Sigmoid colon (tissue), 7 donors: ENCODE data around the gene CLIP4. TPM values are rescaled to one million over a fixed set of nuclear protein-coding genes. Genes with fewer than 3 reads are reported as not detected.
"Not testable (repeated sequence)": the region's sequence is repeated elsewhere in the genome, so short reads cannot be mapped to it uniquely, and the experiment has no call there.

Experiments used
- DNase-seq: peaks from one replicate; pipeline ENCODE4 v3.0.0-alpha.2; 2019
- H3K27ac ChIP-seq, 4 donors: fragments of 200-600 bp; sonication (generic); one replicate each; pipeline ENCODE4 v1.5.1; 2016 to 2019; ENCODE audit warnings: mild to moderate bottlenecking in 1 of 4
- H3K27me3 ChIP-seq, 3 donors: fragments of 200-600 bp; sonication (generic); one replicate each; pipeline ENCODE4 v1.5.1; 2019; ENCODE audit warnings: mild to moderate bottlenecking in 1 of 3
- H3K36me3 ChIP-seq, 4 donors: fragments of 200-600 bp; sonication (generic); one replicate each; pipeline ENCODE4 v1.5.1; 2016 to 2019
- H3K4me1 ChIP-seq, 4 donors: fragments of 200-600 bp; sonication (generic); one replicate each; pipeline ENCODE4 v1.5.1; 2017 to 2019
- H3K4me3 ChIP-seq, 4 donors: fragments of 200-600 bp; sonication (generic); one replicate each; pipeline ENCODE4 v1.5.1; 2017 to 2019; ENCODE audit warnings: mild to moderate bottlenecking in 2 of 4, moderate library complexity in 1 of 4
- H3K9me3 ChIP-seq, 4 donors: fragments of 200-600 bp in 3 of 4; sonication (generic) in 3 of 4; one replicate each; pipeline versions ENCODE4 v1.5.1 to v1.6.1; 2013 to 2019
- EP300 ChIP-seq, 4 donors: sonication (generic); formaldehyde crosslinking; IDR thresholded peaks; one replicate each; pipeline ENCODE4 v1.6.1; 2017; ENCODE audit warnings: antibody characterized with exemption in 4 of 4
- POLR2A ChIP-seq, 2 donors: fragments of 450-650 bp; IDR thresholded peaks; one replicate each; pipeline ENCODE4 v1.6.1; 2016; ENCODE audit warnings: antibody characterized with exemption in 2 of 2, mild to moderate bottlenecking in 2 of 2, moderate library complexity in 2 of 2
- POLR2AphosphoS5 ChIP-seq, 4 donors: sonication (generic); formaldehyde crosslinking; IDR thresholded peaks; one replicate each; pipeline ENCODE4 v1.6.1; 2017; ENCODE audit warnings: antibody characterized with exemption in 4 of 4
- WGBS, 2 donors: extraction: QIAGEN DNeasy Blood & Tissue Kit; methylation state at CpG; one replicate each; pipeline ENCODE4 v1.1.7; 2013; 5-methylcytosine and 5-hydroxymethylcytosine counted together
- intact Hi-C: fragments of 100-400 bp; cut with DNase I; formaldehyde crosslinking; loops from one replicate; pipeline ENCODE4 v1.15.1; 2023
- polyA plus RNA-seq, 3 donors: library from polyadenylated mRNA; stranded (reverse); fragments of 200-250 nt; gene quantifications; one replicate each; pipeline ENCODE4 v1.2.3, GENCODE V29; 2013
- total RNA-seq, 4 donors: library from RNA; depleted of rRNA; stranded (reverse); fragments of >200 nt; gene quantifications; one replicate each; pipeline ENCODE4 v1.1.0, GENCODE V29; 2016
- TF ChIP-seq, protein P1 (sequence below), 4 experiments: fragments of 450-650 bp in 3 of 4; fragments of 200-600 bp in 1 of 4; IDR thresholded peaks; one replicate each; pipeline ENCODE4 v1.5.1; 2016 to 2019; ENCODE audit warnings: antibody characterized with exemption in 4 of 4, mild to moderate bottlenecking in 3 of 4, moderate library complexity in 2 of 4
- donor health status: healthy with polysubstance abuse.
- donor health status: Bipolar disorder and iron deficiency.
- donor health status: healthy.

The CLIP4 gene
- total and polyA plus RNA-seq, 7 donors: 1.8 to 94.6 (median 68.5) TPM

GRCh38 chr2:29080886-29081743 is 34.1 kb upstream of the CLIP4 start:
- H3K9me3 ChIP-seq: peaks cover 0 to 2% (median 0%) of the 10 kb centered on the region in 4 donors
- H3K36me3 ChIP-seq: no peaks in the 10 kb centered on the region
- DNase-seq: no peak
- WGBS, 2 donors: 82 to 90% methylated on average over 12 of the region's 12 CpGs
- H3K27ac ChIP-seq: no peak overlapping the region
- intact Hi-C loops: no loop called here
- peaks cover 0 to 10% (median 3%) of the 10 kb centered on the region in 4 donors for H3K4me1 ChIP-seq
- H3K27me3 ChIP-seq: no peaks in the 10 kb centered on the region
- no peak for TF ChIP-seq EP300 (IDR thresholded peaks at IDR 0.05)
- TF ChIP-seq, protein P1, sequence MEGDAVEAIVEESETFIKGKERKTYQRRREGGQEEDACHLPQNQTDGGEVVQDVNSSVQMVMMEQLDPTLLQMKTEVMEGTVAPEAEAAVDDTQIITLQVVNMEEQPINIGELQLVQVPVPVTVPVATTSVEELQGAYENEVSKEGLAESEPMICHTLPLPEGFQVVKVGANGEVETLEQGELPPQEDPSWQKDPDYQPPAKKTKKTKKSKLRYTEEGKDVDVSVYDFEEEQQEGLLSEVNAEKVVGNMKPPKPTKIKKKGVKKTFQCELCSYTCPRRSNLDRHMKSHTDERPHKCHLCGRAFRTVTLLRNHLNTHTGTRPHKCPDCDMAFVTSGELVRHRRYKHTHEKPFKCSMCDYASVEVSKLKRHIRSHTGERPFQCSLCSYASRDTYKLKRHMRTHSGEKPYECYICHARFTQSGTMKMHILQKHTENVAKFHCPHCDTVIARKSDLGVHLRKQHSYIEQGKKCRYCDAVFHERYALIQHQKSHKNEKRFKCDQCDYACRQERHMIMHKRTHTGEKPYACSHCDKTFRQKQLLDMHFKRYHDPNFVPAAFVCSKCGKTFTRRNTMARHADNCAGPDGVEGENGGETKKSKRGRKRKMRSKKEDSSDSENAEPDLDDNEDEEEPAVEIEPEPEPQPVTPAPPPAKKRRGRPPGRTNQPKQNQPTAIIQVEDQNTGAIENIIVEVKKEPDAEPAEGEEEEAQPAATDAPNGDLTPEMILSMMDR (IDR thresholded peaks at IDR 0.05): no peak
- no peak overlapping the region for H3K4me3 ChIP-seq

- no peak for TF ChIP-seq EP300 (IDR thresholded peaks at IDR 0.05)
- TF ChIP-seq, protein P1 (IDR thresholded peaks at IDR 0.05): no peak
- TF ChIP-seq POLR2AphosphoS5 (IDR thresholded peaks at IDR 0.05): no peak
- TF ChIP-seq POLR2A (IDR thresholded peaks at IDR 0.05): no peak
- no peaks in the 10 kb centered on the region for H3K27me3 ChIP-seq
- no peaks in the 10 kb centered on the region for H3K4me1 ChIP-seq
- DNase-seq: no peak
- no peak overlapping the region for H3K27ac ChIP-seq
- peaks cover 0 to 2% (median 0%) of the 10 kb centered on the region in 4 donors for H3K9me3 ChIP-seq
- H3K36me3 ChIP-seq: no peaks in the 10 kb centered on the region
- intact Hi-C loops: no loop called here
- H3K4me3 ChIP-seq: no peak overlapping the region
- WGBS, 2 donors: 74 to 83% methylated on average over 5 of the region's 5 CpGs
Observed at GRCh38 chr2:29082804-29083495, 32.3 kb upstream of the CLIP4 start.

DNA sequence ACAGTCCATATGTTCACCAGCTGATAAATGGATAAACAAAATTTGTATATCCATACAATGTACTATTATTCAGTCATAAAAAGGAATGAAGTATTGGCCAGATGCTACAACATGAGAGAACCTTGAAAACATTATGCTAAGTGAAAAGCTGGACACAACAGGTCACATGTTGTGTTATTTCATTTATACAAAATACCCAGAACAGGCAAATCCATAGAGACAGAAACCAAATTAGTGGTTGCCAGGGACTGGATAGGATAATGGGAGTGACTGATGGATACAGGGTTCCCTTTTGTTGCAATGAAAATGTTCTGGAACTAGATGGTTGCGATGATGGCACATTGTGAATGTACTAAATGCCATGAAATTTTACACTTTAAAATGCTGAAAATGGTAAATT is 30.7 kb upstream of the CLIP4 start:
- Histone ChIP-seq H3K36me3 (no peaks in the 10 kb centered on the region), H3K4me3 (no peak overlapping the region), H3K27me3 (no peaks in the 10 kb centered on the region), H3K27ac (no peak overlapping the region), H3K4me1 (no peaks in the 10 kb centered on the region), H3K9me3 (no peaks in the 10 kb centered on the region)
- TF ChIP-seq POLR2A (IDR thresholded peaks at IDR 0.05) (no peak), POLR2AphosphoS5 (IDR thresholded peaks at IDR 0.05) (no peak), EP300 (IDR thresholded peaks at IDR 0.05) (no peak)
- TF ChIP-seq, protein P1 (IDR thresholded peaks at IDR 0.05): no peak
- intact Hi-C loops: no loop called here
- 91 to 93% methylated on average over 1 of the region's 1 CpG for WGBS, 2 donors
- no peak for DNase-seq

DNA sequence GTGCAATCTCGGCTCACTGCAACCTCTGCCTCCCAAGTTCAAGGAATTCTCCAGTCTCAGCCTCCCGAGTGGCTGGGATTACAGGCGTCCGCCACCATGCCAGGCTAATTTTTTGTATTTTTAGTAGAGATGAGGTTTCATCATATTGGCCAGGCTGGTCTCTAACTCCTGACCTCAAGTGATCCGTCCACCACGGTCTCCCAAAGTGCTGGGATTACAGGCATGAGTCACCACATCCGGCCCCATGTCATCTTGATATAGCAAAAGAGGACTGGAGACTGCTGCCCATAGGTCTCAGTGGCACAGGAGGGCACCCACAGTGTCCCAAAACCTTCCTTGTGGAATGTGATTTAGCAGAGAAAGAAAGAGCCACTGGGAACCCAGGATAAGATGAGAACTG is 24.9 kb upstream of the CLIP4 start:
- DNase-seq, intact Hi-C loops, H3K36me3 ChIP-seq, H3K4me1 ChIP-seq, H3K27me3 ChIP-seq, H3K4me3 ChIP-seq, H3K9me3 ChIP-seq, H3K27ac ChIP-seq: not testable (repeated sequence)
- WGBS, 2 donors: 81 to 91% methylated on average over 7 of the region's 7 CpGs

- no peaks in the 10 kb centered on the region for H3K4me1 ChIP-seq
- H3K36me3 ChIP-seq: no peaks in the 10 kb centered on the region
- intact Hi-C loops: no loop called here
- H3K9me3 ChIP-seq: no peaks in the 10 kb centered on the region
- TF ChIP-seq, protein P1 (IDR thresholded peaks at IDR 0.05): no peak
- TF ChIP-seq POLR2A (IDR thresholded peaks at IDR 0.05): no peak
- no peak for TF ChIP-seq POLR2AphosphoS5 (IDR thresholded peaks at IDR 0.05)
- TF ChIP-seq EP300 (IDR thresholded peaks at IDR 0.05): no peak
- H3K27me3 ChIP-seq: no peaks in the 10 kb centered on the region
- no peak overlapping the region for H3K27ac ChIP-seq
- no peak overlapping the region for H3K4me3 ChIP-seq
- no peak for DNase-seq
- 80 to 87% methylated on average over 8 of the region's 8 CpGs for WGBS, 2 donors
Observed at GRCh38 chr2:29096969-29097368, 18.2 kb upstream of the CLIP4 start.
